ENCODE measurements around the gene ADAMTS12. TPM values are rescaled to one million over a fixed set of nuclear protein-coding genes. Genes with fewer than 3 reads are reported as not detected.

ADAMTS12 gene
- total RNA-seq, 1 experiment from 2014 or later, result 3.5 TPM

DNA sequence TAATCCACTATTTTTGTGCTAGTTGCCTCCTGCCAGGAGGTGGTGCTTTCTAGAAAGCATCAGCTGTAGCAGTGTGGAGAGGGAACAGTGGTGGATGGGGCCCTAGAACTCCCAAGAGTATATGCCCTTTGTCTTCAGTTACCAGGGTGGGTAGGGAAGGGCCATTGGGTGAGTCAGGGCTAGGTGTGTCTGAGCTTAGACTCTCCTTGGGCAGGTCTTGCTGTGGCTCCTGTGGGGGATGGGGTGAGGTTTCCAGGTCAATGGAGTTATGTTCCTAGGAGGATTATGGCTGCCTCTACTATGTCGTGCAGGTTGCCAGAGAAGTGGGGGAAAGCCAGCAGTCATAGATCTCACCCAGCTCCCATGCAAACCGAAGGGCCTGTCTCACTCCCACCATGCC, 11.3 kb upstream of the ADAMTS12 start:
- DNase-seq (ENCODE audit: low read depth), result peak; percentile 3

DNA sequence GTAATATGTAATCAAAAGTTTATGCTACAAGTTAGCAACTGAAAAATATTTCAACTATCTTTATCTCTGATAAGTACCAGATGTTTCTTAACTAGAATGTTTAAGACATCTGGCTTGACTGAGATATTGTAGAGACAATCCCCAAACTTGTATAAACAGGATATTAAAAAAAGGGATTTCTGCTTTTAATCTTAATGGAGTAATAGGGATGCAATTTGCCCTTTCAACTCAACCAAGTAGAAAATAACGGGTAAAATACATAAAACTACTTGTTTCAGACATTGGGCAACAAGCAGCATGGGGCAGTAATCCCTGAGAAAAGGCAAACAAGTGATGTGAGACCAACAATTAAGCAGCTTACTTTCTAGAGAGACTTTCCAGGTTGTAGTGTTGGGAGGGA, 9.4 kb upstream of the ADAMTS12 start:
- no peak for DNase-seq (ENCODE audit: low read depth)

- peak; percentile 54 for DNase-seq (ENCODE audit: low read depth)
These were observed 2.8 kb upstream of the ADAMTS12 start for GRCh38 chr5:33894566-33894965.

GRCh38 chr5:33892620-33893137, 889 bp upstream of the ADAMTS12 start:
- DNase-seq (ENCODE audit: low read depth), result peak; percentile 78

GRCh38 chr5:33891446-33891787, 373 bp downstream of the ADAMTS12 start:
- no peak for DNase-seq (ENCODE audit: low read depth)

DNA sequence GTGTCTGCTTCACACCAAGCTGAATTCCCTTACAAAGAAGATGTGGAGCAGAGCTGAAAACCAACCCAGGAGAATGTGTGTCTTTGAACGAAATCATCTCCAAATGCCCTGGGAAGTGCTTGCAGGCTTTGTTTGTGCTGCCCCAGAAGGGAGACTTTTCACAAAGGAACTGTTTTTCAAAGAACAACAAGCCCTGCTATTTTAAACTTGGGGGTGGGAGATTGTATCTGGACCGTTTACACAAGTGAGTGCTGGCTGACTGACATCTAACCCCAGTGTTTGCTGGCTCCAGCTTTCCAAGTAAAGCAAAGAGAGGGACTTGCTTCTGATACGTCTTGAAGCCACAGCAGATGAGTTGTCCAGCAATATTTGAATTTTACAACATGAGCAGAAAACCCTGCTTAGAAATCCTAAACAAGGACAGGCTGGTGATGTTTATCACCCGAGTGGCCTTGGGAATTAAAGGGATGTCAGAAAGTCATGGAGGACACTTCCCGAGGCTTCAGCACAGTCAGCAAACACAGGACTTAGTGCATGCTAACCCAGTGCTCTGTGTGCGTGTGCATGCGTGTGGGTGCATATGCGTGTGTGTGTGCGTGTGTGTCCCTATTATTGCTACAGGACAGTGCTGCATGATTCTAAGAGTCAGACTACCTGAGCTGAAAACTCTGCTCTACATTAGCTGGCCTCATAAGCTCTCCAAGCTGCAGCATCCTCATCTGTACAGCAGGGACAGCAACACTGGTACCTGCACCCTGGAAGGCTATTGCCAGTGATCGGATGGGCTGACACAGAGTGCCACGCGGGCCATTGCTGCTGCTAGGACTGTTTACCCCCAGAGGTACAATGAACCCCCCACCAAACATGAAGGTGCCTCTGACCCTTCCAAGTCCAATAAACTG, 1.4 kb downstream of the ADAMTS12 start:
- peak; percentile 37 for DNase-seq (ENCODE audit: low read depth)

DNA sequence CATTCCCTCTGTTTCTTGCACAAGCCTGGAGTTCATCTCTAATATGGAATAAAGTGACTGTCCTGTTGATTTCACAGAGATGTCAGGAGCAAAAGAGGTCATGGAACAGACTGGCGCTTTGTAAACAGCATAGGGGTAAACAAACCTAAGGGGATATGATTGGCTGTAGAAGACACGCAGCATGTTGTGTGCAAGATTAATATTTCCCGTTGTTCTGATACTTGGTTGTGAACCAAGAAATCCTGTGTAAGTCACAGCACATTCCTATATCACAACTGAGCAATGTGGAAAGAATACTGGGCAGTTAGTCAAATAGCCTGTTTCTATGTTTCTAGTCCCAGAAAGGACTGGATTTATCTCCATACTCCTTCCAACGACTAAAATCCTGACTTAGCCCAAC, 3.2 kb downstream of the ADAMTS12 start:
- DNase-seq (ENCODE audit: low read depth), result no peak

DNA sequence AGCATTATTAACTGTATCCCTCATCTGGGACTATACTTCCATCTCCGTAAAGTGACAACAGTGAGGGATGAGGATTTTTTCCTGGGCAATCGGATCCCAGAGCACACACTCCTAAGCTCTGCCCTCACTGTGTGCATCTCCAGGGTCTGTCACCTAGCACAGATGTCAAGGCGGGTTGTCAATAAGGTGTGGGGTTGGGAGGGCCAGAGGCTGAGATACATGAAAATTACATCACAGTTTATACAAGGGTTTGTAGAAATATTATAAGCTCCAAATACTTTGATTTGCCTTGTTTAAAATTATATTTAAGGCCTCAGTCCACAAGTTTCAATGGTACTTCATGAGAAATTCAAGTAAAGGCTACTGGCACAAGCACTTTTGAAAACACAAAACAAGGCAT, 4.5 kb downstream of the ADAMTS12 start:
- DNase-seq (ENCODE audit: low read depth), result no peak

DNA sequence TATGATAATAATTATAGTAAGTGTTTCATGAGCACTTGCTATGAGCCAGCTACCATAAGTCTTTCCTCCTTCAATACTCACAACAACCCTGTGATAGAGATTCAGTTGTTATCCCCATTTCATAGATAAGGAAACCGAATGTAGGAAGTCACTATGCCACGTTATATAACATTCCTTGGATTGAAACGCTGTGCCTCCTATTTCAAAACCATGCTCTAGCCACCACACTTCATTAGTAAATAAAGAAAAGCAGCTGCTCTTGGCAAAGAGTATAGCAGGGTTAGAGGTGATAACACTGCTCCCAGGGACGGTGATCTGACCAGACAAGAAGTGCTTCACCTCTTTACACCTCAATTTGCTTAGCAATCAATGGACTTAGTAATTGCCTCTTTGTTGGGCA, 5.5 kb downstream of the ADAMTS12 start:
- no peak for DNase-seq (ENCODE audit: low read depth)

GRCh38 chr5:33885679-33886078, 6.1 kb downstream of the ADAMTS12 start:
- no peak for DNase-seq (ENCODE audit: low read depth)

GRCh38 chr5:33883482-33883881, 8.3 kb downstream of the ADAMTS12 start:
- DNase-seq (ENCODE audit: low read depth), result no peak

- DNase-seq (ENCODE audit: low read depth), result no peak
These were observed 11.5 kb downstream of the ADAMTS12 start for GRCh38 chr5:33880319-33880718.

GRCh38 chr5:33877449-33877848, 14.3 kb downstream of the ADAMTS12 start:
- no peak for DNase-seq (ENCODE audit: low read depth)

DNA sequence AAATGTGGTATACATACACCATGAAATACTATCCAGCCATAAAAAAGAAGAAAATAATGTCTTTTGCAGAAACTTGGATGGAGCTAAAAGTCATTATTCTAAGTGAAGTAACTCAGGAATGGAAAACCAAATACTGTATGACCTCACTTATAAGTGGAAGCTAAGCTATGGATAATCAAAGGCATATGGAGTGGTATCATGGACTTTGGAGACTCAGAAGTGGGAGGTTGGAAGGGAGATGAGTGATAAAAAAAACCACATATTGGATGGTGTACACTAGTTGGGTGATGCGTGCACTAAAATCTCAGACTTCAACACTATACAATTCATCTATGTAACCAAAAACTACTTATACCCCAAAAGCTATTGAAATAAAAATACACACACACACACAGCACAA, 24.5 kb downstream of the ADAMTS12 start:
- no peak for DNase-seq (ENCODE audit: low read depth)

DNA sequence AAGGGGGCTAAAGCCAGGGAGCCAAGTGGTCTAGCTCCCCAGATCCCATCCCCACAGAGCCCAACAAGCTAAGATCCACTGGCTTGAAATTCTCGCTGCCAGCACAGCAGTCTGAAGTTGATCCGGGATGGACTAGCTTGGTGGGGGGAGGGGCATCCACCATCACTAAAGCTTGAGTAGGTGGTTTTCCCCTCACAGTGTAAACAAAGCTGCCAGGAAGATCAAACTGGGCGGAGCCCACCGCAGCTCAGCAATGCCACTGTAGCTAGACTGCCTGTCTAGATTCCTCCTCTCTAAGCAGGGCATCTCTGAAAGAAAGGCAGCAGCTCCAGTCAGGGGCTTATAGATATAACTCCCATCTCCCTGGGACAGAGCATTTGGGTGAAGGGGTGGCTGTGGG, 32.6 kb downstream of the ADAMTS12 start:
- DNase-seq (ENCODE audit: low read depth), result peak; percentile 73

GRCh38 chr5:33857037-33857436, 34.8 kb downstream of the ADAMTS12 start:
- no peak for DNase-seq (ENCODE audit: low read depth)

DNA sequence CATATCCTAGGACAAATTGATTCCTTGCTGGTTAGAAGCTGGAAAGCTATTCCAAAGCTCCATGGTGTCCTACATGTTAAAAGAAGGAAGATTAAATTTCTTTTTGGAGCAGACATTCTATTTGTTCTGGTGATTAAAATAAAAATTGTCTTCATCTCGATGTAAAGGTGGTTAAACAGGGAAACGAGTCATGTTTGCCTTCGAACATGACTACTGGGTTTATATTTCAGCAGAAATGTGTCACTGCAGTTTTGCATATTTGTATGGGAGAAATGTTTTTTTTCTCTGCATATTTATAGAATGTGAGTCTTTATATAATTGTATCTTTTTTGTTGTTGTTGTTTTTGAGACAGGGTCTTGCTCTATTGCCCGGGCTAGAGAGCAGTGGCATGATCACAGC, 36.4 kb downstream of the ADAMTS12 start:
- DNase-seq (ENCODE audit: low read depth), result no peak

GRCh38 chr5:33854733-33855151, 37.0 kb downstream of the ADAMTS12 start:
- DNase-seq (ENCODE audit: low read depth), result peak; percentile 75

DNA sequence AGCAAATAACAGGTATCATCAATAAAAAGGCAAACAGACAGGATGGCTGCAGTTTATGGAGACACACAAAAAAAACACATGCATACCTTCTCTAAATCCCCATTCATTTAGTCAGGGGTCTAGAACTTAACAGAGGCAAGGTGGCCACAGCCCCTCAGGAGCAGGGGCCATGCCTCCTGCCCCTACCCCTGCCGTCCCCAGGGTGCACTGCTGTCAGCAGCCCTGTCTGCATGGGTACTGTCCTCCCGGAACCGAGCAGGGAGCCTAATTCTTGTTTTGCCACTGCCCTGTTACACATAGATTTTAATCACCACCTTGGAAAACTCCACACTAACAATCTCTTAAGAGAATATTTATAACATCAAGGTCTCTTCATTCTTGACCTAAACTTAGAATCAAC, 39.0 kb downstream of the ADAMTS12 start:
- DNase-seq (ENCODE audit: low read depth), result no peak

GRCh38 chr5:33852319-33852718, 39.5 kb downstream of the ADAMTS12 start:
- DNase-seq (ENCODE audit: low read depth), result no peak

GRCh38 chr5:33850100-33850594, 41.6 kb downstream of the ADAMTS12 start:
- peak; percentile 82 for DNase-seq (ENCODE audit: low read depth)

- no peak for DNase-seq (ENCODE audit: low read depth)
These were observed 43.2 kb downstream of the ADAMTS12 start for GRCh38 chr5:33848554-33848953.

DNA sequence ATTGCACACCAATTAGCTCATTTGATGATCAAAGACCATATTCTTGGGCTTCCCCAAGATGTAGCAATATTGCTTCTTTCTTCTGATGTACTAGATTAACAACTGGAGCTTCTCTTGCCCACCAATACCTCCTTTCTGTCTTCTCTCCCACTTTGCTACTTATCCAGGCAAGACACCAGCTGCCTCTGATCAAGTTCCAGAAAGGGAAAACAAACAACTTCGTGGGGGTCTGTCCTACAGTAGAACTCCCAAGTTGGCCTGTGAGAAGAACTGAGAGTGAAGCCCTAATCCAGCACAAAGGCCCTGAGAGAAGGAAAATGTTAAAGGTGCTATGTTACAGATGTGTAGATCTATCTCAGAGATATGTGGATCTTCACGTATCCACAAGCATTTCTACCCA, 44.9 kb downstream of the ADAMTS12 start:
- DNase-seq (ENCODE audit: low read depth), result no peak
